ENCODE results near the gene ZDHHC19.

GRCh38 chr3:196241704-196242103 lies 30.5 kb upstream of the ZDHHC19 start:
- TF ChIP-seq POLR2A (IDR thresholded peaks at IDR 0.05), result no peak
- no peak for TF ChIP-seq CTCF (IDR thresholded peaks at IDR 0.05)

Measured in thyroid gland (tissue), 4 donors.